ENCODE data around the gene EFNB1.

Gene EFNB1

DNA sequence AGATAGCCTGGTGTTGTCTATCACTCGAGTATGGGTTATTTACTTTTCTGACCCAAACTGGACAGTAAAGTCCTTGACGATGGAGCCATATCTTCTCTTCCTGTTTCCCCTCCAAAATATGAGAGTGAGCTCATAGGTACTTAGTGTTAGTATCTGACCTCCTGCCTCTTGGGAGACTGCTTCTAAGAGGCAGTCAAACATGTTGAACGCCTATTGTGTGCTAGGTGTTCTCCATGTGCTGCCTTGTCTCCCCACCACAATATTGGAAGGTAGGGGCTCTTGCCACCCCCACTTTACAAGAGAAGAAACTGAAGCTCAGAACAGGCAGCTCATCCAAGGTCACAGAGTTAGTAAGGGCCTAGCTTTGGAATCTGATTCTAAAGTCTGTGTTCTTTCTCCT, 8.3 kb downstream of the EFNB1 start:
- TF ChIP-seq, protein P1, sequence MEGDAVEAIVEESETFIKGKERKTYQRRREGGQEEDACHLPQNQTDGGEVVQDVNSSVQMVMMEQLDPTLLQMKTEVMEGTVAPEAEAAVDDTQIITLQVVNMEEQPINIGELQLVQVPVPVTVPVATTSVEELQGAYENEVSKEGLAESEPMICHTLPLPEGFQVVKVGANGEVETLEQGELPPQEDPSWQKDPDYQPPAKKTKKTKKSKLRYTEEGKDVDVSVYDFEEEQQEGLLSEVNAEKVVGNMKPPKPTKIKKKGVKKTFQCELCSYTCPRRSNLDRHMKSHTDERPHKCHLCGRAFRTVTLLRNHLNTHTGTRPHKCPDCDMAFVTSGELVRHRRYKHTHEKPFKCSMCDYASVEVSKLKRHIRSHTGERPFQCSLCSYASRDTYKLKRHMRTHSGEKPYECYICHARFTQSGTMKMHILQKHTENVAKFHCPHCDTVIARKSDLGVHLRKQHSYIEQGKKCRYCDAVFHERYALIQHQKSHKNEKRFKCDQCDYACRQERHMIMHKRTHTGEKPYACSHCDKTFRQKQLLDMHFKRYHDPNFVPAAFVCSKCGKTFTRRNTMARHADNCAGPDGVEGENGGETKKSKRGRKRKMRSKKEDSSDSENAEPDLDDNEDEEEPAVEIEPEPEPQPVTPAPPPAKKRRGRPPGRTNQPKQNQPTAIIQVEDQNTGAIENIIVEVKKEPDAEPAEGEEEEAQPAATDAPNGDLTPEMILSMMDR (IDR thresholded peaks at IDR 0.05; ENCODE audit: control extremely low read depth, extremely low read depth, low read depth, missing control alignments) = no peak
- no peak for DNase-seq (ENCODE audit: extremely low spot score)
- CTCF ChIA-PET = interaction anchor here (1.0 to 2.9 kb wide), 2 partner anchors 9 kb away, joined by 3 to 16 read pairs; partner anchors contain the start of gene EFNB1
- POLR2A ChIA-PET = no interaction called here

DNA sequence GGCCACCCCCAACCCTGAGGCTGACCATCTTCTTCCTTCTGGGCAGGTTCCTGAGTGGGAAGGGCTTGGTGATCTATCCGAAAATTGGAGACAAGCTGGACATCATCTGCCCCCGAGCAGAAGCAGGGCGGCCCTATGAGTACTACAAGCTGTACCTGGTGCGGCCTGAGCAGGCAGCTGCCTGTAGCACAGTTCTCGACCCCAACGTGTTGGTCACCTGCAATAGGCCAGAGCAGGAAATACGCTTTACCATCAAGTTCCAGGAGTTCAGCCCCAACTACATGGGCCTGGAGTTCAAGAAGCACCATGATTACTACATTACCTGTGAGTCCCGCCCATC, 9.7 kb downstream of the EFNB1 start:
- no peak for DNase-seq (ENCODE audit: extremely low spot score)
- TF ChIP-seq, protein P1 (IDR thresholded peaks at IDR 0.05; ENCODE audit: control extremely low read depth, extremely low read depth, low read depth, missing control alignments) = no peak
- ChIA-PET CTCF (interaction anchor here (2.0 to 2.2 kb wide), 2 partner anchors 9 to 11 kb away, joined by 4 to 5 read pairs; partner anchors contain the start of gene EFNB1), POLR2A (no interaction called here)

GRCh38 chrX:68839771-68840170, 10.9 kb downstream of the EFNB1 start:
- DNase-seq (ENCODE audit: extremely low spot score) = no peak
- ChIA-PET POLR2A (no interaction called here), CTCF (interaction anchor here (1.2 to 2.2 kb wide), 3 partner anchors 10 to 12 kb away, joined by 3 to 5 read pairs (median 4); partner anchors contain the start of gene EFNB1)
- TF ChIP-seq, protein P1 (IDR thresholded peaks at IDR 0.05; ENCODE audit: control extremely low read depth, extremely low read depth, low read depth, missing control alignments) = no peak

GRCh38 chrX:68840256-68840655, 11.4 kb downstream of the EFNB1 start:
- TF ChIP-seq, protein P1 (IDR thresholded peaks at IDR 0.05; ENCODE audit: control extremely low read depth, extremely low read depth, low read depth, missing control alignments) = no peak
- CTCF ChIA-PET = interaction anchor here (2.0 to 2.2 kb wide), 2 partner anchors 11 to 13 kb away, joined by 4 to 5 read pairs; partner anchors contain the start of gene EFNB1
- POLR2A ChIA-PET = no interaction called here
- DNase-seq (ENCODE audit: extremely low spot score) = no peak

- CTCF ChIA-PET = no interaction called here
- TF ChIP-seq, protein P1 (IDR thresholded peaks at IDR 0.05; ENCODE audit: control extremely low read depth, extremely low read depth, low read depth, missing control alignments) = no peak
- POLR2A ChIA-PET = no interaction called here
- DNase-seq (ENCODE audit: extremely low spot score) = no peak
Measured at GRCh38 chrX:68841251-68842049, 12.6 kb downstream of the EFNB1 start.

DNA sequence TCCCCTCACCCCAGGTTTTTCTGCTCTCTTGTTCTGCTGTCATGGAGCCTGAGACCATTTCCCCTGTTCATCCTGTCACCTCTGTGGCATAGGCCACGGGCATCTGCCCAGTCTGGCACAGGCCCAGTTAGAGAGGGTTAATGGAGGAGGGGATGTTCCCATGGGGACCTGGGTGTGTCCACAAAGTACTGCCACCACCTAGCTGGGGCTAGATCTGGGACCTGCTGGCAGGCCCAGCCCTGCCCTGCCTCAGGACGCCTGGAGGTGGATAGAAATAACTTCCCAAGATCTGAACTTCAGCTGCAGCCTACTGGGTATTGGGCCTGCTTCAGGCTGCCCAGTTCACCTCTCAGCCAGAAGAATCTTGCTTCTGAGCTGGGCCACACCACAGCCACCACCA, 13.5 kb downstream of the EFNB1 start:
- CTCF ChIA-PET = no interaction called here
- no peak for DNase-seq (ENCODE audit: extremely low spot score)
- POLR2A ChIA-PET = no interaction called here
- TF ChIP-seq, protein P1 (IDR thresholded peaks at IDR 0.05; ENCODE audit: control extremely low read depth, extremely low read depth, low read depth, missing control alignments) = no peak
